HG02763 (cell line): ENCODE data around the gene CNP.
"Not testable (repeated sequence)": the region's sequence is repeated elsewhere in the genome, so short reads cannot be mapped to it uniquely, and the experiment has no call there.

Experiments used
- ATAC-seq: cut with Tn5 transposase; IDR thresholded peaks from one replicate; pipeline ENCODE4 v1.9.1; 2021; ENCODE audit warnings: mild to moderate bottlenecking, moderate library complexity; ENCODE audit not compliant: unreplicated experiment

CNP gene

DNA sequence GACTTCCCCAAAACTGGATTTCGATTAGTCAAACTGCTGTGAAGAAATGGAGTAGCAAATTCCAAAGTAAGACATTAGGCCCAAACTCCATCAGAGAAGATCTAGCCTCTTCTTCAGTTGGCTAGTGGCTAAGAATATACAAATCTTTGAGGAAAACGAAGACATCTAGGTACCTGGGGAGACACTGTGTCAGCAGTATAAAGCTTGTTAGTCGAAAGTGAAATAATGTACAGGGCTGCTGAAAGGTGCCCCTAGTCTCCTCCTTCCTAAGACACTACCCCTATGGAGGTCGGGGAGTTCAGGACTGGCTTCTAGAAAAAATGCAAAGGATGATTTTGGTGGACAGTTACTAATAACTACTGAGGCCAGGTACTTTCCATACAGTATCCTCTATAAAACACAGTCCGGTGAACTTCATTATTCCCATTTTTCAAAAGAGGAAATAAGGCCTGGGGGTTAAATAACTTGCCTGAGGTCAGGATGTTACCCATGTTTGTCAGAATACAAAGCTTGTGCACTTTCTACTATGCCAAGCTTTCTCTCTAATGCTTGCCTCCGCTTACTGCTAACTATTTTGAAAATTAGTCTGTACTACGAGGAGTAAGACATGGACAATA is 35.7 kb downstream of the CNP start:
- no peak for ATAC-seq

DNA sequence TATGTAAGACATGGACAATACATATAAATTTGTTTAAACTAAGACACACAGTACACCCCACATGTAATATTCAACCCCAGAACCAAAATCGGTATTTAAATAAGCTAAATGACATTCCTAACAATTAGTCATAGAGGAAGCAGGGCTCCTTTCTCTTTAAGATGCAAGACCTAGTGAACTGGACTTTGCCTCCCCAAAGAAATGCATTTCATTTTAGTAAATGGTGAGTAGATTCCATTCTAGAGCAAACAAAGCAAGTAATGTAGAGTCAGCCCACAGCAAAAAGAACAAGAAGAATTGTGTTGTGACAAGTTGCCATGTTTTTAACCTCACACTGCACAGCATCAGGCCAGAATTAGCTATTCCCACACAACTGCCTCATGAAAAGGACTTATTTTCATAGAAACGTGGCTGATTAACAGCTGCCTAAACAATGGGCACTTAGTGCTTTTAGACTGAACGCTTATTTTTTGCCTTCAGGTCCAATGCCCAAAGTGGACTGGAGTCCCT is 36.3 kb downstream of the CNP start:
- ATAC-seq = no peak

DNA sequence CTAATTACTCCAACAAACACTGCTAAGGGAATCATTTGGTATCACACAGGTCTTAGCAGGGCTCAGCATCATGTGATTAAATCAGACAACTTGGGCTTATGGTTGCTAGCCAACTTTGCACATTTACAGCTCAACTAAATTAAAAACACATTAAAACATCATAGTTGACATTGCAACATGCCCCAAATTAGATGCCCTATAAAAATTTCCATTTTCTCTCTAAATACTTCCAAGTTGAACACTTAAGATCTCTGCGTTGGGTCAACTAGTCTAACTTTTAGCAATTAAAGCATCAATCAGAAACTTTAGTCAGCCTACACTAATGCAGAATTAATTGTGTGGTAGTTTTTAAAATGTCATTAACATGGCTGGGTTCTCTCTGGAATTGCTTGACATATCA is 38.6 kb downstream of the CNP start:
- no peak for ATAC-seq

DNA sequence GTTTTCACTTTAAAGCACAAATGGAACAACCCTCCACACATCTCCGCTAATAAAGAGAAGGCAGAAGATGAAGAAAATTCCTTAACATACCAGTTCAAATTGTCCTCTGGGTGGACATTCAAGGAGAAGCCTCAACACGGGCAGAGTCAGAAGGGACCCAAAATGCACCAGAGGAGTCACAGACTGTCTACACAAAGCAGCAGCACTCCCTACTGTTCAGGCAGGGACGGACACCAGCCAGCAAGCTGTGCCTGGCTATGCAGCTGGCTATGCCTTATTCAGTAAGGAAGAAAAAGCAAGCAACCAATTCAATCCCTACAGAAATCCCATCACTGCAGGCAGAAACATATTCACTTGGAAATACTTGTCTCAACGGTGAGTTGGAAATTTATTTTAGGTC is 42.6 kb downstream of the CNP start:
- no peak for ATAC-seq

GRCh38 chr17:42010266-42010680 is 43.7 kb downstream of the CNP start:
- ATAC-seq = not testable (repeated sequence)

- ATAC-seq = no peak
Measured at GRCh38 chr17:42010898-42011516, 44.4 kb downstream of the CNP start.

GRCh38 chr17:42012363-42012762 is 45.8 kb downstream of the CNP start:
- ATAC-seq = not testable (repeated sequence)

DNA sequence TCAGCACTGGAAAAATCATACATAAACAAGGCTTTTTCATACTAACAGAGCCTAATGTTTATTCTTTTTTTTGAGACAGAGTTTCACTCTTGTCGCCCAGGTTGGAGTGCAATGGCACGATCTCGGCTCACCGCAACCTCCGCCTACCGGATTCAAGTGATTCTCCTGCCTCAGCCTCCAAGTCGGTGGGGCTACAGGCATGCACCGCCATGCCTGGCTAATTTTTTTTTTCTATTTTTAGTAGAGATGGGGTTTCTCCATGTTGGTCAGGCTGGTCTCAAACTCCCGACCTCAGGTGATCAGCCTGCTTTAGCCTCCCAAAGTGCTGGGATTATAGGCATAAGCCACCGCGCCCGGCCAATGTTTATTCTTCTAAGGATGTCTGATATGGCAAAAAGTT is 47.1 kb downstream of the CNP start:
- ATAC-seq = not testable (repeated sequence)

GRCh38 chr17:42016411-42016831 is 49.8 kb downstream of the CNP start:
- ATAC-seq = no peak

DNA sequence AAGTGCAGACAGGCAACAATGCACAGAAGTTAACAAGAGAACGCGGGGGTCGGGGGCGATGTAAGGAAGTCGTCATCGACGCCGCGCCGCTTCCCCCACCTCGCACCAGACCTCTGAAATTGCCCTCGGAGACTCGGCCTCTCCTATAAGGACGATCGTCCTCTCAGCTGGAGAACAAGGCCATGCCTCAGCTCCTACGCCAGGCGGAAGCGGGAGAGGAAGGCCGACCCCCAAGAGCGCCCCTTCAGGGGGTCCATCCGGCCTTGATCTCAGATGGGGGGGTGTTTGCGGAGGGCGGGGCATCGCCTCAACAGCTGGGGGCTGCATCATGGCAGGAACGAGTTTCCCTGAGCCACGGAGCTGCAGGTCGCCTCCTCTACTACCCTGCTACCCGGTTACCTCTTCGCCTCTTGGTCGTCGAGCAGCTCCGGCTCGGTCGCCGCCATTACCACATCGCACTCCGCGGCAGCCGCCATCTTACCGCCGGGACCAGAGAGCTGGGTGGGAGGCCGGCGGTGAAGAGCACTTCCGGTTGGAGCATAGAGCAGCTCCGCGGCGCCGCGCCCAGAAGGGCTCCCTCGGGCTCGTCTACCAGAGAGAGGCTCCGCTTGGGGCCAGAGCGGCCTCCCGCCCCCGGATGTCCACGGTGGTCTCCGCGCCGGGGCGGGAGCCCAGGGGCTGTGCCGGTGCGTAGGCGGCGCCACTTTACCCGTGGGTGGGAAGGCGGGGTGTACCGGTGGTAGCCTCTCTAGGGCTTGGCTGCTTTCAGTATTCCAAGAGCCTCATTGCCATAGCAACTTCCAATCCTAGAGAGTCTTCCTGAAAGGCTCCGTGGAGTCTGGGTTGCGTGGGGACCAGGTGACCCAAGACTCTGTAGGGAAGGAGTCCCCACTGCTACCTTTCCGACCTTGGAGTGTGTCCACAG is 50.6 kb downstream of the CNP start, which contains the start of gene DNAJC7:
Gene DNAJC7 (minus strand): TSS at position 499 of the 925 bp plus-strand sequence. CDS start 23 bp downstream, at position 476.
- peak; percentile 82 for ATAC-seq

- ATAC-seq = peak; percentile 0
Measured at GRCh38 chr17:42017866-42018200, 51.2 kb downstream of the CNP start.

DNA sequence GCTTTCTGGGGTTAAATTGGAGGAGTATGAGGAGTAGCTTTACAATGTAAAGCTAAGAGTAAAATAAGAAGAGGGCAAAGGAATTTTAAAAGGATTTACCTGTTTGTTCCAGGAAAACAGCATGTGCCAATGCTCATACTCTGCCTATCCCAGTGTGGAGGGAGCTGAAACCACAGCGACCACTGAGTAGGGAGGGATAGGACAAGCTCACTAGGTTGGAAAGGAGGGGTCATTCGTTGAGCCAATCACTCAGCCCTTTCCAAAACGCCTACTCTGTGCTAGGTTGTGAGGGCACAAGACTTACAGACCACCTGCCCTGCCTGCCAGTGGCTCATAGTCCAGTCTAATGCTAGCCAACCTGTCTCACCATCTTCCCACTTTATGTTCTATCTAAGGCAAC is 51.7 kb downstream of the CNP start:
- ATAC-seq = no peak

DNA sequence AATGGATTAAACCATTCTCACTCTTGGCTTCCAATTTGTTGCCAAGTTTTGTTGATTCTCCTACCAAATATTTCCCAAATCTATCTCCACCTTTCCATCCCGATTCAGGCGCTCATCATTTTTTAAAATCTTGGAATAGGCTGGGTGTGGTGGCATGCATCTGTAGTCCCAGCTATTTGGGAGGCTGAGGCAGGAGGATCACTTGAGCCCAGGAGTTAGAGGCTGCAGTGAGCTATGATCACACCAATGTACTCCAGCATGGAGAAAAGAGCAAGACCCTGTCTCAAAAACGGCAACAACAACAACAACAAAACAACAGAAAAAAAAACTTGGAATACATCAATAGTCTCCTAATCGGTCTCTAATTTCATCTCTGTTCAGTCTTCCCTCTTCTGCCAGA is 52.4 kb downstream of the CNP start:
- no peak for ATAC-seq

DNA sequence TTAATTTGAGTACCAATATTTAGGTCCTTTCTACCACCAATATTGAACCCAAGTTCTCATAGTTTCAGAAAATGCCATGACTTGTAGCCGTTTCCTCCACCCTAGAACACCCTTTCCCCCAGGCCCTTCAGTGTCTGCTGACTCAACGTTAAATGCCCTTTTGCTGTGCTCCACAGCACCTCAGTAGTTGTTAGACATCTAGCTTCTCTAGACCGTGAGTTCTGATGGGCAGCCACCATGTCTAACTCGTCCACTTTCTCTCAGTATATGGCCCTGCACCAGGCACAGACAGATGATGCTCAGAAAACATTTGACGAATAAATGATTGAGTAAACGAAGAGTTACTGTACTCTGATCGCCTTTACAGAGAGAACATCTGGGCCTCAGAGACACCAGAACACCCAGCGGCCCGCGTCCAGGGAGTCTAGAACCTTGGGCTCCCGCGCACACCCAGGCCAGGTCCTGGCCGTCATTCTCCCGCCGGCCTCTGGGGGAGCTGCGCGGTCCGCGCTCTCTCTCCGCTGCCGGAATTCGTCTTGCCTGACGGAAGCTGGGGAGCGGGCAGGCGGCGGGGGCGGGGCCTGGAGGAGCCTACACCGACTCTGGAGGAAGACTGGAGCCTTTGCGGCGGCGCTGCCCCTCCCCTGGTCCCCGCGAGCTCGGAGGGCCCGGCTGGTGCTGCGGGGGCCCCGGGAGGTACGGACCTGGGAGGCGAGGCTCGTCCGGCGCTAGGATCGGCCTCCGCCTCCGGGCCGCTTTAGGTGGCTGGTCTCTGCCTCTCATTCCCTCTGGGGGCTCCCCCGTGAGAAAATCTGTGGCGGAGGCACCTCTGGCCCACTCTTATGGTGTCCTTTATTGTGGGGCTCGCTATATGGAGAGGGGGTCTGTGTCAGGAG is 53.2 kb downstream of the CNP start, which contains the start of gene NKIRAS2:
Gene NKIRAS2 (plus strand): TSS at position 582 of the 896 bp plus-strand sequence. CDS start 1,488 bp downstream, outside the sequence.
- ATAC-seq = peak; percentile 46

GRCh38 chr17:42020845-42021244 is 54.2 kb downstream of the CNP start:
- not testable (repeated sequence) for ATAC-seq

- ATAC-seq = no peak
Measured at GRCh38 chr17:42023524-42024349, 57.1 kb downstream of the CNP start.

DNA sequence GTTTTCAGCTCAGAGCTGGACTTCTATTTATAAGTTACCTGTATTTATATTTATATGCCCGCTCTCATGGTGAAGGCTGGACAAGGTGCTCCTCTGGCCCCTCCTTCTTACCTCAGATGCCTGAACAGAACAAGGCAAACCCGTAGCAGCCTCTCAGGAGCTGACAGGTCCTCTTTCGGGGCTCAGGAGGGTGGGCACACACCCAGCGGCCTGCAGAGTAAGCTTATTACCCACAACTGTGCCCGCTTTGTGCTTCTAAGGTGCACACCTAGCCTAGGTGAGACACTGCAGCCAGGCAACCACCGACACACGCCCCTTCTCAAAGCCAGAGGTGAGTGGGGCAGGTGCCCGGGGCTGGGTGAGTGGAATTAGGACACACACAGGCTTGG is 58.6 kb downstream of the CNP start:
- no peak for ATAC-seq

- no peak for ATAC-seq
Measured at GRCh38 chr17:42025936-42026335, 59.3 kb downstream of the CNP start.

DNA sequence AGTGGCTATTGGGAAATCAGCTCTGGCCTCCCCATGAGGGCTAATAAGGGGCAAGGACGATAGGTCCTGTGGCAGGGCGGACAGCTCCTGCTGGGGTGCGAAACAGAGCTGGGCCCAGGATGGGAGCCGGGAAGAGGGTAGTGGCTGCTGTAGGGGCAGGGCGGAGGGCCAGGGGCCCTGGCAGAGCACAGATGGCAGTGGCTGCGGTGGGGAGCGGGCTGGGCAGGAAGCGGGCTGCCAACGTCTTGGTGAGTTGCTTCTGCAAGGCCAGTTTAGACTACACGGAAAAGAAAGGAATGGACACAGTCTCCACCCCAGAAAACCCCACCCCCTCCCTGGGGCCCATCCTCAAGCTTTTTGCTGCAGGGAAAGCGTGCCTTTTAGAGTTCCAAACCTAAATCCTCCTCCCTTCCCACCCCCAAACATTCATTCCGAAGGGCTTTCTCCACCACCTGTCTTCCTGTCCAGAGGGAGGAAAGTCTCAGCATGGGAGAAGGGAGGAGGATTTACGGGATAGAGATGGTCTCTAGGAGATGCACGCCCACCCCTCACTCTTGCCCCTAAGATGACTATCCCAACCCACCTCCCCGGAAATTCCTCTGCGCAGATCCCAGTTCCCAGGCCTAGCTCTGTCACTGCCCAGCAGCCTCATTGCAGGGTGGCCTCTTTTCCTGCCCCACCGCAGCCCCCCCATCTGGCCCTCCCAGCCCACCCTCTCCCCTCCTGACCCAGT is 60.4 kb downstream of the CNP start:
- ATAC-seq = no peak
